ENCODE measurements around the gene MCOLN3.

GRCh38 chr1:85085417-85085816, 37.1 kb upstream of the MCOLN3 start:
- TF ChIP-seq CTCF (conservative IDR thresholded peaks at IDR 0.05 in 1 of 2, IDR thresholded peaks at IDR 0.05 in 1 of 2; ENCODE audit: low read depth in 1 of 2, low read length in 2 of 2): no peak
- TF ChIP-seq EZH2 (IDR thresholded peaks at IDR 0.05; ENCODE audit: low read length, missing control alignments): no peak
